Spleen (tissue), 11 donors: ENCODE data around the gene PITPNC1. TPM values are rescaled to one million over a fixed set of nuclear protein-coding genes. Genes with fewer than 3 reads are reported as not detected.

Source experiments
- DNase-seq: peaks from one replicate; pipeline ENCODE4 v3.0.0-alpha.2; 2020
- H3K27ac ChIP-seq, 8 donors: fragments of 200-600 bp; sonication (generic) in 7 of 8; 1 replicate in 4 of 8; 2 replicates in 4 of 8; pipeline versions ENCODE4 v1.5.0 to v1.8.0; 2016 to 2021; ENCODE audit warnings: inconsistent platforms in 4 of 8, mild to moderate bottlenecking in 4 of 8, moderate library complexity in 1 of 8
- H3K27me3 ChIP-seq, 7 donors: fragments of 200-600 bp; sonication (generic) in 6 of 7; replicated peaks in 1 of 7; 1 replicate in 4 of 7; 2 replicates in 3 of 7; pipeline versions ENCODE4 v1.5.0 to v1.8.0; 2016 to 2021; ENCODE audit warnings: inconsistent platforms in 3 of 7, mild to moderate bottlenecking in 1 of 7
- H3K36me3 ChIP-seq, 6 donors: fragments of 200-600 bp; sonication (generic) in 5 of 6; 1 replicate in 4 of 6; 2 replicates in 2 of 6; pipeline versions ENCODE4 v1.5.0 to v1.8.0; 2016 to 2021; ENCODE audit warnings: inconsistent platforms in 2 of 6
- H3K4me1 ChIP-seq, 6 donors: fragments of 200-600 bp; sonication (generic) in 5 of 6; 1 replicate in 3 of 6; 2 replicates in 3 of 6; pipeline versions ENCODE4 v1.5.0 to v1.8.0; 2016 to 2021; ENCODE audit warnings: inconsistent platforms in 3 of 6
- H3K4me3 ChIP-seq, 8 donors: fragments of 200-600 bp; sonication (generic) in 7 of 8; 1 replicate in 4 of 8; 2 replicates in 4 of 8; pipeline versions ENCODE4 v1.5.0 to v1.8.0; 2016 to 2021; ENCODE audit warnings: inconsistent platforms in 4 of 8, mild to moderate bottlenecking in 4 of 8, moderate library complexity in 2 of 8
- H3K9me3 ChIP-seq, 8 donors: fragments of 200-600 bp; sonication (generic) in 7 of 8; 1 replicate in 4 of 8; 2 replicates in 4 of 8; pipeline versions ENCODE4 v1.5.0 to v1.8.0; 2016 to 2021; ENCODE audit warnings: inconsistent platforms in 4 of 8
- CTCF ChIP-seq, 11 experiments: fragments of 200-600 bp in 7 of 11; fragments of 450-650 bp in 4 of 11; sonication (generic) in 4 of 11; IDR thresholded peaks in 8 of 11; conservative IDR thresholded peaks in 3 of 11; 1 replicate in 7 of 11; 2 replicates in 4 of 11; pipeline versions ENCODE4 v1.4.0 to v1.8.0; 2016 to 2021; ENCODE audit warnings: antibody characterized with exemption in 11 of 11, inconsistent platforms in 4 of 11, mild to moderate bottlenecking in 1 of 11
- POLR2A ChIP-seq, 3 donors: fragments of 450-650 bp; IDR thresholded peaks; one replicate each; pipeline ENCODE4 v1.5.1; 2017; ENCODE audit warnings: antibody characterized with exemption in 3 of 3, mild to moderate bottlenecking in 1 of 3
- POLR2AphosphoS5 ChIP-seq, 3 donors: sonication (generic); formaldehyde crosslinking; IDR thresholded peaks; one replicate each; pipeline ENCODE4 v1.5.1; 2017; ENCODE audit warnings: antibody characterized with exemption in 3 of 3
- WGBS, 5 donors: extraction: QIAGEN DNeasy Blood & Tissue Kit in 3 of 5; methylation state at CpG; one replicate each; pipeline versions ENCODE4 v1.1.5 to v1.1.7; 2013 to 2018; 5-methylcytosine and 5-hydroxymethylcytosine counted together
- intact Hi-C: fragments of 100-400 bp; cut with DNase I; formaldehyde crosslinking; loops from one replicate; pipeline ENCODE4 v1.15.0; 2023; ENCODE audit warnings: low total_unique reads
- polyA plus RNA-seq, 3 donors: library from polyadenylated mRNA; stranded (reverse); fragments of 200-250 nt; gene quantifications; one replicate each; pipeline ENCODE4 v1.2.1, GENCODE V29; 2013
- total RNA-seq, 7 donors: library from RNA; depleted of rRNA in 3 of 7; stranded (reverse); fragments of >200 nt in 3 of 7; fragmentation: NEBNext Ultra II Directional in 4 of 7; extraction: Animal tissue kit (Norgen Biotek cat#: 25700) in 4 of 7; gene quantifications; one replicate each; pipeline versions ENCODE4 v1.1.0 to v1.2.1, GENCODE V29; 2016 to 2021
- donor health status: healthy with polysubstance abuse.
- donor health status: DM: no; HTN: no; CAD: no; lungs with moderate emphysema.
- donor health status: DM: no; HTN: no; CAD: no.
- donor health status: Bipolar disorder and iron deficiency.
- donor health status: healthy.
- donor health status: DM: no; HTN: no; CAD: no.
- donor health status: DM: yes; HTN: yes; CAD: no.

Gene PITPNC1
- total and polyA plus RNA-seq, 10 donors = 5.8 to 33.8 (median 18.8) TPM

GRCh38 chr17:67707442-67707841, 330.4 kb downstream of the PITPNC1 start:
- no peak for TF ChIP-seq POLR2AphosphoS5 (IDR thresholded peaks at IDR 0.05)
- no peak for TF ChIP-seq POLR2A (IDR thresholded peaks at IDR 0.05)
- TF ChIP-seq CTCF (IDR thresholded peaks at IDR 0.05 in 8 of 11, conservative IDR thresholded peaks at IDR 0.05 in 3 of 11) = no peak

GRCh38 chr17:67708378-67708777, 331.3 kb downstream of the PITPNC1 start:
- 76 to 88% (median 81%) methylated on average over 3 of the region's 3 CpGs for WGBS, 5 donors
- Histone ChIP-seq H3K27ac (no peak overlapping the region), H3K36me3 (no peaks in the 10 kb centered on the region), H3K4me1 (no peaks in the 10 kb centered on the region), H3K4me3 (no peak overlapping the region), H3K9me3 (no peaks in the 10 kb centered on the region), H3K27me3 (no peaks in the 10 kb centered on the region)
- intact Hi-C loops = no loop called here
- no peak for DNase-seq
- TF ChIP-seq CTCF (IDR thresholded peaks at IDR 0.05 in 8 of 11, conservative IDR thresholded peaks at IDR 0.05 in 3 of 11) = no peak

More at GRCh38 chr17:67707442-67707841, 330.4 kb downstream of the PITPNC1 start:
- Histone ChIP-seq H3K4me1 (no peaks in the 10 kb centered on the region), H3K4me3 (no peak overlapping the region), H3K27me3 (no peaks in the 10 kb centered on the region), H3K9me3 (no peaks in the 10 kb centered on the region), H3K27ac (no peak overlapping the region), H3K36me3 (no peaks in the 10 kb centered on the region)
- DNase-seq = no peak
- 76 to 86% (median 80%) methylated on average over 2 of the region's 2 CpGs for WGBS, 5 donors
- intact Hi-C loops = no loop called here

- intact Hi-C loops = no loop called here
Measured at GRCh38 chr17:67711916-67712315, 334.8 kb downstream of the PITPNC1 start.

GRCh38 chr17:67712375-67712774, 335.3 kb downstream of the PITPNC1 start:
- no peaks in the 10 kb centered on the region for H3K9me3 ChIP-seq
- no peak overlapping the region for H3K27ac ChIP-seq
- no peaks in the 10 kb centered on the region for H3K36me3 ChIP-seq
- 83 to 95% (median 89%) methylated on average over 4 of the region's 4 CpGs for WGBS, 5 donors
- no peak for DNase-seq
- no peak overlapping the region for H3K4me3 ChIP-seq
- H3K27me3 ChIP-seq = no peaks in the 10 kb centered on the region
- intact Hi-C loops = no loop called here
- no peak for TF ChIP-seq CTCF (IDR thresholded peaks at IDR 0.05 in 8 of 11, conservative IDR thresholded peaks at IDR 0.05 in 3 of 11)
- TF ChIP-seq POLR2AphosphoS5 (IDR thresholded peaks at IDR 0.05) = no peak
- no peak for TF ChIP-seq POLR2A (IDR thresholded peaks at IDR 0.05)
- peaks cover 0 to 9% (median 6%) of the 10 kb centered on the region in 6 donors for H3K4me1 ChIP-seq

More at GRCh38 chr17:67711916-67712315, 334.8 kb downstream of the PITPNC1 start:
- Histone ChIP-seq H3K4me3 (no peak overlapping the region), H3K27ac (no peak overlapping the region), H3K27me3 (no peaks in the 10 kb centered on the region), H3K36me3 (no peaks in the 10 kb centered on the region), H3K4me1 (peaks cover 0 to 5% (median 3%) of the 10 kb centered on the region in 6 donors), H3K9me3 (no peaks in the 10 kb centered on the region)
- TF ChIP-seq POLR2A (IDR thresholded peaks at IDR 0.05) (no peak), CTCF (IDR thresholded peaks at IDR 0.05 in 8 of 11, conservative IDR thresholded peaks at IDR 0.05 in 3 of 11) (no peak), POLR2AphosphoS5 (IDR thresholded peaks at IDR 0.05) (no peak)
- no peak for DNase-seq
- WGBS, 5 donors = 69 to 82% (median 78%) methylated on average over 4 of the region's 4 CpGs
